Neuronal stem cell (in vitro differentiated cells): Measurements from ENCODE around the gene ROBO1.

Source experiments
- DNase-seq: peaks from one replicate; pipeline ENCODE4 v3.0.0-alpha.2; 2013; ENCODE audit warnings: low spot score
- H2AFZ ChIP-seq: one replicate; pipeline ENCODE4 v1.6.1; 2013; ENCODE audit warnings: mild to moderate bottlenecking, low read length, inconsistent platforms
- H2AK5ac ChIP-seq: 2 replicates; pipeline ENCODE4 v1.6.1; 2013; ENCODE audit warnings: low read depth, mild to moderate bottlenecking, inconsistent platforms, low read length, moderate library complexity, mixed read lengths
- H2BK120ac ChIP-seq: 2 replicates; pipeline ENCODE4 v1.6.1; 2013; ENCODE audit warnings: low read depth, mild to moderate bottlenecking, inconsistent platforms, low read length, moderate library complexity, mixed read lengths
- H2BK12ac ChIP-seq: one replicate; pipeline ENCODE4 v1.6.1; 2013; ENCODE audit warnings: low read length, inconsistent platforms
- H2BK15ac ChIP-seq: 2 replicates; pipeline ENCODE4 v1.6.1; 2013; ENCODE audit warnings: mild to moderate bottlenecking, low read length, inconsistent platforms, mixed read lengths
- H2BK5ac ChIP-seq: one replicate; pipeline ENCODE4 v1.6.1; 2013; ENCODE audit warnings: inconsistent platforms, mild to moderate bottlenecking, low read length, moderate library complexity
- H3K14ac ChIP-seq: one replicate; pipeline ENCODE4 v1.6.1; 2013; ENCODE audit warnings: low read length, inconsistent platforms
- H3K18ac ChIP-seq: 2 replicates; pipeline ENCODE4 v1.6.1; 2013; ENCODE audit warnings: low read length, inconsistent platforms
- H3K23ac ChIP-seq: 2 replicates; pipeline ENCODE4 v1.6.1; 2013; ENCODE audit warnings: low read depth, mild to moderate bottlenecking, mixed read lengths, low read length, inconsistent platforms; ENCODE audit not compliant: poor library complexity
- H3K27ac ChIP-seq: replicated peaks from 3 replicates; pipeline ENCODE4 v1.5.1; 2013; ENCODE audit warnings: low read length, inconsistent platforms
- H3K27me3 ChIP-seq, 3 experiments: 2 replicates each; pipeline ENCODE4 v1.6.1; 2013; ENCODE audit warnings: low read length in 3 of 3, mild to moderate bottlenecking in 2 of 3, inconsistent platforms in 1 of 3, low read depth in 1 of 3, mixed read lengths in 1 of 3, moderate library complexity in 1 of 3; ENCODE audit not compliant: control insufficient read depth in 3 of 3, insufficient read depth in 3 of 3
- H3K36me3 ChIP-seq, 2 donors: replicated peaks in 1 of 2; 2 replicates each; pipeline ENCODE4 v1.6.1; 2013; ENCODE audit warnings: low read length in 2 of 2; ENCODE audit not compliant: control insufficient read depth in 2 of 2, insufficient read depth in 2 of 2
- H3K4ac ChIP-seq: 2 replicates; pipeline ENCODE4 v1.6.1; 2013; ENCODE audit warnings: inconsistent platforms, mild to moderate bottlenecking, low read length, moderate library complexity
- H3K4me1 ChIP-seq, 2 donors: 1 replicate in 1 of 2; 2 replicates in 1 of 2; pipeline ENCODE4 v1.6.1; 2013; ENCODE audit warnings: low read length in 2 of 2, low read depth in 1 of 2; ENCODE audit not compliant: control insufficient read depth in 2 of 2, insufficient read depth in 1 of 2
- H3K4me2 ChIP-seq: one replicate; pipeline ENCODE4 v1.6.1; 2013; ENCODE audit warnings: mild to moderate bottlenecking, low read length, inconsistent platforms; ENCODE audit not compliant: insufficient read depth, poor library complexity, severe bottlenecking
- H3K4me3 ChIP-seq, 2 donors: 2 replicates each; pipeline ENCODE4 v1.5.1; 2013; ENCODE audit warnings: low read length in 2 of 2, mild to moderate bottlenecking in 2 of 2, inconsistent platforms in 1 of 2, moderate library complexity in 1 of 2
- H3K79me1 ChIP-seq: one replicate; pipeline ENCODE4 v1.6.1; 2013; ENCODE audit warnings: low read depth, mild to moderate bottlenecking, inconsistent platforms, low read length, moderate library complexity
- H3K9ac ChIP-seq: one replicate; pipeline ENCODE4 v1.6.1; 2013; ENCODE audit warnings: mild to moderate bottlenecking, low read depth, low read length, inconsistent platforms; ENCODE audit not compliant: poor library complexity
- H3K9me3 ChIP-seq, 2 donors: replicated peaks in 1 of 2; 2 replicates each; pipeline versions ENCODE3 to v1.6.1; 2013; ENCODE audit warnings: low read length in 2 of 2, mild to moderate bottlenecking in 2 of 2, inconsistent platforms in 1 of 2, low read depth in 1 of 2, mixed read lengths in 1 of 2, moderate library complexity in 1 of 2; ENCODE audit not compliant: control insufficient read depth in 2 of 2, insufficient read depth in 1 of 2
- H4K8ac ChIP-seq: one replicate; pipeline ENCODE4 v1.6.1; 2013; ENCODE audit warnings: low read depth, mild to moderate bottlenecking, inconsistent platforms, low read length, moderate library complexity
- H4K91ac ChIP-seq: one replicate; pipeline ENCODE4 v1.6.1; 2013; ENCODE audit warnings: low read length, low read depth, mild to moderate bottlenecking, inconsistent platforms; ENCODE audit not compliant: poor library complexity
- WGBS, 2 donors: extraction: QIAGEN DNeasy Blood & Tissue Kit; methylation state at CpG; one replicate each; pipeline ENCODE4 v1.1.7; 2013; ENCODE audit warnings: missing lambda C conversion rate in 2 of 2, mixed read lengths in 1 of 2; ENCODE audit not compliant: insufficient read length in 2 of 2, insufficient replicate concordance in 1 of 2; ENCODE audit errors: extremely low coverage in 2 of 2; 5-methylcytosine and 5-hydroxymethylcytosine counted together

Gene ROBO1

DNA sequence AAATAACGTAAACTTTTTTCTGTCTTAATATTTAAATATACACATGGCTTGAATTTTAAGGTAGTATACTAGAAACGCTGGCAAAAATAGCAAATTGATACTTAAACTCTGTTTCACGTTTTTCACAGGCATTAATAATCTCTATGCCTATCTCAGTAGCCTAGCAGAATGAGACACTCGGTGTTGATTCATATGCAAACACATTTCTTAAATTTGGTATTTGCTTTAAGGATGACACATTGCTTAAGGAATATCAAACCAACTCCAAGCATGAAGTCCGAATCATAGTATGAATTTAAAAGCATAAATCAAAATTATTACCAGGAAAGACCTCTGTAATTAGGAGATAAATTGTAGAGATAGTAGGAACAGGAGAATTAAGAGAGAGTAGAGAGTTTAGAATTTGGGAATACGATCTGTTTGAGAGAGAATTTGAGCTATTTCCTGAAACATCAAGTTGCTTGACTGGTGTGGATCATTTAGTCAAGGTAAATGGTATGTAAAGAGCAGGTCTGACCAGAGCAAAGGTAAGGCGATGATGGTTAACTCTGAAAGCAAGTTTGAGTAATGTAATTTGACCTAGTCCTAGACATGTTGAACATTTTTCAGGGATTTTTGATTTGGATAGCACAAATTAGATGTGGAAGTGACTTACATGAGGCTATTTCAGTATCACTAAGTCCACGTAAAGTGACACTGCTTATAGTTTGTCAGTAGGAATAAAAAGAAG, 236.1 kb downstream of the ROBO1 start:
- no peak for DNase-seq
- Histone ChIP-seq H3K27me3 (no peaks in the 10 kb centered on the region), H2AFZ (no peak overlapping the region), H2BK12ac (no peak overlapping the region), H3K4me1 (no peaks in the 10 kb centered on the region), H3K18ac (no peak overlapping the region), H3K9ac (no peak overlapping the region), H3K4me2 (no peak overlapping the region), H3K27ac (no peak overlapping the region), H3K14ac (no peak overlapping the region), H3K79me1 (no peaks in the 10 kb centered on the region), H4K8ac (no peak overlapping the region), H3K36me3 (no peaks in the 10 kb centered on the region), H3K4ac (no peak overlapping the region), H4K91ac (no peak overlapping the region), H2AK5ac (no peak overlapping the region), H2BK5ac (no peak overlapping the region), H2BK120ac (no peak overlapping the region), H2BK15ac (no peak overlapping the region), H3K9me3 (no peaks in the 10 kb centered on the region), H3K4me3 (no peak overlapping the region), H3K23ac (no peak overlapping the region)
- WGBS, 2 donors = no CpG with 5 or more reads among the region's 8 CpGs

DNA sequence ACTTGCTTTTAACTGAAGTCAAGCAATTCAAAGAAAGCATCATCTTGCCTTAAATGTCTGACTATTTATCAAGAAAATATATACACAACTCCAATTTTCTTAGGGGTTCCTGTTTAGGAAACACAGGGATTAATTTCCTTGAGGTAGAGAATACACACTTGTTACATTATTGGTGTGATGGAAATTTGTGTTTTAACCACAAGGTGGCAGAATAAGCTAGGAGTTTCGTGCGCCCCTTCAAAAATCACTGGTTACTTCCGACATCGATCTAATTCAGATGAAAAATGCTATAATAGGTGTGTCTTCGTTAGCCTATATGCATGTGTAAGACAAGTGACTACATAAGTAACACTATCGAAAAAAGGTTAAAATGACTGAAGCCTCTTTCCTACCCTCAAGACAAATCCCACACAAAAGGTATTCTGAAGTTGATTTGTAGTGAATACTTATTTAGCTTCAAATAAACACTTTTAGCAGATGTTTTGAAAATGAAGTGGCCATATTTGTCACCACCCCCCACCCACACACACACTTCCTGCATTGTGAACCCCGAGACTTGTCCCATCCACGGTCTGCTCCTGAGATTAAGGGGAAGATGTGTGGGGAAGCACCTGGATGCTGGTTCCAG, 246.5 kb downstream of the ROBO1 start:
- no peak overlapping the region for H2BK5ac ChIP-seq
- no peak overlapping the region for H3K4me2 ChIP-seq
- H3K4me3 ChIP-seq = no peak overlapping the region
- no peaks in the 10 kb centered on the region for H3K36me3 ChIP-seq
- no peak overlapping the region for H2AK5ac ChIP-seq
- H3K14ac ChIP-seq = no peak overlapping the region
- no peak overlapping the region for H2BK12ac ChIP-seq
- no peak overlapping the region for H3K18ac ChIP-seq
- no peak overlapping the region for H4K91ac ChIP-seq
- DNase-seq = peak; percentile 48
- H3K9me3 ChIP-seq = no peaks in the 10 kb centered on the region
- H2AFZ ChIP-seq = no peak overlapping the region
- H3K27ac ChIP-seq = no peak overlapping the region
- H3K9ac ChIP-seq = no peak overlapping the region
- H4K8ac ChIP-seq = no peak overlapping the region
- H3K23ac ChIP-seq = no peak overlapping the region
- H3K4ac ChIP-seq = no peak overlapping the region
- WGBS, 2 donors = no CpG with 5 or more reads among the region's 8 CpGs
- H3K27me3 ChIP-seq = no peaks in the 10 kb centered on the region
- no peak overlapping the region for H2BK15ac ChIP-seq
- no peaks in the 10 kb centered on the region for H3K4me1 ChIP-seq
- H3K79me1 ChIP-seq = no peaks in the 10 kb centered on the region
- no peak overlapping the region for H2BK120ac ChIP-seq

DNA sequence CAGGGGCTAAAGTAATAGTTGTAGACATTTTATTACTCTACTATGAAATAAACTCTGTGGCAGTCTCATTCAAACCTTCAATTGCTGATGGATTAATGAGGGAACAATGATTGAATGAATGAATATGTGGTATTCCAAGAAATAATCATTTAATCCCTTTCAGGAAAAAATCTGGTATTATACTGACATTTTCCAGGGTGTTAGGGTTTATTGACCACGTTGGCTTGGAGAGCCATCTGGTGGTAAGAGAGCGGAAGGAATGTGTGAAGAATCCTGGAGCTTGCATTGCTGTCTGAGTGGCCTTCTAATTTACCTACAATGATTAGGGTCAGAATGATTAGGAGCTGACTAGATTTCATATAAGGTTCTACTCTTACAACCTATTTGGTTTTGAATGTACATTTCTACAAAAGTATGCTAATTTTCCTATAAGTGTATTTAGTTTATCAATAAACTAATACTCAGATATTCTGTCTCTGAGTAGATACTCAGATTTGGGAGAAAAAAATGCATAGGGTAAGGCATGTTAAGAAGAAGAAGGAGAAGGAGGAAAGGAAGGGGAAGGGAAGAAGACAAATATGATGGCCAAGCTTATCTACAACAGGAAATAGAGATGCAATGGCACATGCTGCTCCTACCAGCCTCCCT, 249.9 kb downstream of the ROBO1 start:
- Histone ChIP-seq H3K27me3 (no peaks in the 10 kb centered on the region), H3K27ac (no peak overlapping the region), H2AFZ (no peak overlapping the region), H3K4me3 (no peak overlapping the region), H2BK5ac (no peak overlapping the region), H4K8ac (no peak overlapping the region), H3K4me1 (peaks cover 0 to 4% of the 10 kb centered on the region in 2 donors), H4K91ac (no peak overlapping the region), H2BK12ac (no peak overlapping the region), H3K14ac (no peak overlapping the region), H3K79me1 (no peaks in the 10 kb centered on the region), H2AK5ac (no peak overlapping the region), H2BK15ac (no peak overlapping the region), H3K9me3 (no peaks in the 10 kb centered on the region), H3K9ac (no peak overlapping the region), H3K18ac (no peak overlapping the region), H3K4ac (no peak overlapping the region), H3K23ac (no peak overlapping the region), H2BK120ac (no peak overlapping the region), H3K4me2 (no peak overlapping the region), H3K36me3 (no peaks in the 10 kb centered on the region)
- DNase-seq = peak; percentile 47
- no CpG with 5 or more reads among the region's 2 CpGs for WGBS, 2 donors

DNA sequence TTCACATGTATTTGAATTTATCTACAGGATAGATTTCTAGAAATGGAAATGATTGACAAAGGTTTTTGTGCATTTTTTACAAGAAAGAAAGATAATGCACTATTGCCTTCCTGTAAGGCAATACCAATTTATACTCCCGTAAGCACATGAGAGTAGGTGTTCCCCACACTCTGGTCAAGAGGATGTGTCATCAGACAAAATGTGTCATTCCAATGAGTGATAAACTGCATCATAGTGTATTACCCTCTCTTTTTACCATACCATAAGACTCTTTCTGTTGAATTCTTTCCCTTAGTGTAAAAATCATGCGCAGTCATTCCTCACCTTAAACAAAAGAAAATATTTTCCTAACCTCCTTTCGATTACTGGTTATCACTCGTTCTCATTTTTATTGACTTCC, 251.0 kb downstream of the ROBO1 start:
- Histone ChIP-seq H3K9me3 (no peaks in the 10 kb centered on the region), H3K36me3 (no peaks in the 10 kb centered on the region), H3K27me3 (no peaks in the 10 kb centered on the region), H3K4ac (no peak overlapping the region), H3K4me3 (no peak overlapping the region), H2AK5ac (no peak overlapping the region), H3K9ac (no peak overlapping the region), H3K79me1 (no peaks in the 10 kb centered on the region), H2BK120ac (no peak overlapping the region), H2BK5ac (no peak overlapping the region), H3K4me2 (no peak overlapping the region), H3K23ac (no peak overlapping the region), H4K91ac (no peak overlapping the region), H3K14ac (no peak overlapping the region), H3K27ac (no peak overlapping the region), H4K8ac (no peak overlapping the region), H3K4me1 (peaks cover 0 to 4% of the 10 kb centered on the region in 2 donors), H2BK15ac (no peak overlapping the region), H2AFZ (no peak overlapping the region), H2BK12ac (no peak overlapping the region), H3K18ac (no peak overlapping the region)
- no peak for DNase-seq
- no CpG with 5 or more reads among the region's 4 CpGs for WGBS, 2 donors
